HT1080 (cell line): Measurements from ENCODE around the gene KRT13. TPM values are rescaled to one million over a fixed set of nuclear protein-coding genes. Genes with fewer than 3 reads are reported as not detected.
"Not testable (repeated sequence)": the region's sequence is repeated elsewhere in the genome, so short reads cannot be mapped to it uniquely, and the experiment has no call there.

Source experiments
- DNase-seq: peaks from one replicate; pipeline ENCODE4 v3.0.0-alpha.2; 2015; ENCODE audit warnings: low read depth
- polyA plus RNA-seq, 2 experiments: library from polyadenylated mRNA; depleted of rRNA; stranded (reverse); fragments of >200 nt; gene quantifications; 2 replicates each; pipeline ENCODE4 v1.2.3, GENCODE V29; 2015
- total RNA-seq: library from RNA; depleted of rRNA; stranded (reverse); fragments of >200 nt; shearing (Covaris generic); gene quantifications from 2 replicates; pipeline ENCODE4 v1.2.3, GENCODE V29; 2014; rRNA removed

KRT13 gene
- not detected in 2 replicates for total RNA-seq
- polyA plus RNA-seq (2015; cell fraction: cytosol; rRNA removed) = not detected in 2 replicates
- polyA plus RNA-seq (2015; cell fraction: nucleus; rRNA removed) = not detected in 2 replicates

DNA sequence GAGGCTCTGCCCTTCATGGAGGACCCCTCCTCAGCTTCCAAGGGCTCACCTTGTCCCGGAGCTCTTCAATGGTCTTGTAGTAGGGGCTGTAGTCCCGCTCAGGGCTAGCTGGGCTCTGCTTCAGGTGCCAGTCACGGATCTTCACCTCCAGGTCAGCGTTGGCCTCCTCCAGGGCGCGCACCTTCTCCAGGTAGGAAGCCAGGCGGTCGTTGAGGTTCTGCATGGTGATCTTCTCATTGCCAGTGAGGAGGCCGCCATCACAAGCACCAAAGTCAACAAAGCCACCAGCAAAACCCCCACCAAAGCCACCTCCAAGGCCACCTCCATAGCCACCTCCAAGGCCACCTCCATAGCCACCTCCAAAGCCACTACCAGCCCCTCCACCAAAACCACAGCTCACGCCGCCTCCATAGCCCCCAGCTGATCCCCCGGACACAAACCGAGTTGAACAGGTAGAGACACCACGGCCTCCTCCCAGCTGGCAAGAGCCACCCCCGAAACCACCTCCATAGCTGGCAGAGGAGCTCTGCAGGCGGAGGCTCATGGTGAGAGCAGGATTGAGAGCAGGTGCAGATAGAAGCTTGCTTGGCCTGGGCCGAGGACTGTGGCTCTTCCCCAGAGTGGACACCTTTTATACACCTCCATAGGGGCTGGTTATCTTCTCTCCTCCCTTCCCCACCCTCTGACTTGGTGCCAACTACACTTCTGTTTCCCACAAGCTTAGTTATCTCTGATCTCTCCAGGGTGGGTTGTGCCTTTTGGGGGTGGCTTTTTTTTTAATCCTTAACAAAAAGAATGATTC lies at the start of gene KRT13:
Gene KRT13 (minus strand): TSS at position 606 of the 802 bp plus-strand sequence. CDS start 62 bp downstream, at position 544.
- DNase-seq = no peak

DNA sequence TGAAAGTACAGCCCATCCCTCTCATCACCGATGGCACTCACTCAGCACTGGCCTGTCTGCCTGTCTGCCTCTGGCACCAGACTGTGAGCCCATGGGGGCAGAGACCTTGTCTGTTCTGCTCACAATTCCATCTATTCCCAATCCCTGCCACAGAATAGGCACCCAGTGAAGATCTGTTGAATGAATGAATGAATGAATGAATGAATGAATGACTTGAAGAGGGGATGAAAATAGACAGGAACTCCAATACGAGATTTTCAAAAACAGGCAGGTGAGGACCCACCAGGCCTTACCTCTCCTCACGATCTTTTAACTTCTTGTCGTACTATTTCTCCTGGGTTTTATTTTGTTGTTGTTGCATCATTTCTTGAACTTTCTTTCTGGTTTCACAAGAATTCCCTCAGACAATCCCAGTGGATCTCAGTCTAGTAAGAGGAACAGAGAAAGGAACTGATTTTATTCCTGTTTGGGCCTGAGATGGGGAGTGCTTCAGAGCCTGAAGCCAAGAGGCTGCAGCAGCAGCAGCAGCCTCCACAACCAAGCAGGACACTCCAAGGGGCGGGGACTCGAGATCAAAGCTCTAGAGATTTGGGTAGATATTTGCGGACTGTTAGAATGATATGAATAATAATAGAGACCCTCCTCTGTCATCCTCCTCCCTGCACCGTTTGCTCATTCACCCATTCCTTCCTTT lies 48.7 kb upstream of the KRT13 start:
- DNase-seq = no peak

DNA sequence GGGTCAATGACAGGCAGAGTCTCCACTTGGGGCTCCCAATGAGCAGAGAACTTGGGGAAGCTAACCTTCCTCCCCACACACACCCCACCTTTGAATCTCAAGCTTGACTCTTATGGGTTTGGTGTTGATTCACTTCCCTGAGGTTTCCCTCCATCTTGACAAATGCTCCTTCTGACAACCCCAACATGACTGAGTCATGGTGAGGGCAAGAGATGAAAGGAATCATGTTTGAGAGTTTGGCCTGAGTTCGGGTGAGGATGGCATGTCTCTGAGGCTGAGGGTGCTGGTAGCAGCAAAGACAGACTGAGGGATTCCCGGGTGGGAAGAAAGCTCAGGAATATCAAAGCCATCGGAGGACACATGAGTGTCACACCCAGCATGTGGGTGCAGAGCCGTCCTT lies 47.8 kb upstream of the KRT13 start:
- peak; percentile 52 for DNase-seq

DNA sequence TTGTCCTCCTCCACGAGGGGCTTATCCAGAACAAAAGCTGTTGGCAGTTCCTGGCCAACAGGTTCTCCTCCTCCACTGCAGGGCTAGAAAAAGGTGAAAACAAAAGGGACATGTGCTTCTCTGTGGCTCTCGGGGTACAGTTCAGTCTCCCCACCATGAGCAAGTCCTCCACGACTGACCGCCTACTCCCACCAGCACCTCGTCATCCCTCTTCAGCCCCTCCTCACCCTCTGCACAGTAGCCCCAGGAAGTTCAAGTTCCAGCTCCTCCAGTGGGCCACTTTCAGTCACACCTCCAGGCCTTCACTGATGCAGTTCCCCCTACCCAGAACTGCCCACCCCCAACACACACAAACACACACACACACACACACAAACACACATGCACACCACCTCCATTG lies 47.0 kb upstream of the KRT13 start:
- DNase-seq = no peak

DNA sequence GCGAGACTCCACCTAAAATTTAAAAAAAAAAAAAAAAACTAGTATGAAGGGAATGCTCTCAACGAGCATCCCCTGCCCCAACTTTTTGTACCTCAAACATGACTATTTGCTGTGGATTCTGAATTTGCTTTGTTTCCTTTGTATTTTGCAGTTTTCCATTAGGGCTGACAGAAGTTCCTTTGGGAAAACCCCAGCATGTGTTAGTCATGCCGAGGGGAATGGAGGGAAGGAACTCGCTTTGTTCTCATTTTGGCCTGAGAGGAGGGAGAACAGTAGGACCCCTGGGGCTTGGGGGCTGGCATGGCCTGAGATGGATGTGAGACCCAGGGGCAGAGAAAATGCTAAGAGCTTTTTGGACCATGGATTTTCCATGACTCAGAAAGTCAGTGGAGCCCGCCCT lies 46.0 kb upstream of the KRT13 start:
- DNase-seq = no peak

DNA sequence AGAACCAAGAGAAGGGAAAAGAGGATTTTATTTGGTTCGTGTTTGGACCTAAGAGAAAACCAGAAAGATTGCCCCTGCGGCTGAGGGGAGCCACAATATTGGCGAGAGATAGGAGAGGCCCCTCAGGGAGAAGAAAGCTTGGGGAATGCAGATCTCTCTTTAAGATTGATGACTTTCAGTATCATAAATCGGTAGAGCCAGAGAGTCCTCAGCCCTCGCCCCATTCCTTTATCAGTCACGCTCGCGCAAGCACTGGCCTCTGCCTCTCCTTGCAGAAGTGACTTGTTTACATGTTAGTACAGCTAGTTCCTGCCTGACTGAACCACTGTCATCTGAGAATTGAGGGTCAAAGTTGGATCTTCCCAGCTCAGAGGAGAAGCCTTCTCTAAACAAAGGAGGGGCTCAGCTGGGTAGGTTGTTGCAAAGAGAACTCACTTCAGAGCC lies 44.2 kb upstream of the KRT13 start:
- DNase-seq = no peak

DNA sequence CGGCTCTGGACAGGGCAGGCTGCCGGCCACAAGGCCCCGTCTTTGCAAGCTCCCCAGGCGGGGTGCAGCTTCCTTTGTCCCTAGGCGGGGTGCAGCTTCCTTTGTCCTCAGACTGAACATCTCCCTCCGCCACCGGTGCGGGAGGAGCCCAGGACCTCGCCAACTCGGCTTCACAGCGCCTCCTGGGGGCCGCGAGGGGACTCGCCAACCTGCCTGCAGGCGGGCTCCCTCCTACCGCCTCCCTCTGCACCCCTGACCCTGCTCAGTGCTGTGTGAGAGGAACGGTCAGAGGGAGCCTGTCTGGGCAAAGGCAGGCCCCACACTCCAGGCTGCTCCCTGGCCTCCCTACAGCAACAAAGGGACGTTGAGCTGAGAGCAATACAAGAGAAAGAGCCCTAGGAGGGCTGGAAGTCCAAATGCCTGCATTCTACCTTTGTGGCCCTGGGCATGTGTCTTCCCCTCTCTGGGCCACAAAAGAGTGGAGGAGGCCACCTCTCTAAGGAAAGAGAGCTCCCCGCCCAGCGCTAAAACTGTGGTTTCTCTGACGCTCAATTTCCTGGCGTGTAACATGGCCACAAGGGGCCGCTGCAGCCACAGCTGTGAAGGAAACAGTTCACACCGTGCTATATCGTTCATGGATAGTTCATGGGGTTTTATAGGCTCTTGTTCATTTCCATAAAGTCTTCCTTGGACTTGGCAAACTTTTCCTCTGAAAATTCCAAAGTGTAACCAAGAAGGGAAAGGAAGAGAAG lies 43.6 kb upstream of the KRT13 start:
- DNase-seq = peak; percentile 91

DNA sequence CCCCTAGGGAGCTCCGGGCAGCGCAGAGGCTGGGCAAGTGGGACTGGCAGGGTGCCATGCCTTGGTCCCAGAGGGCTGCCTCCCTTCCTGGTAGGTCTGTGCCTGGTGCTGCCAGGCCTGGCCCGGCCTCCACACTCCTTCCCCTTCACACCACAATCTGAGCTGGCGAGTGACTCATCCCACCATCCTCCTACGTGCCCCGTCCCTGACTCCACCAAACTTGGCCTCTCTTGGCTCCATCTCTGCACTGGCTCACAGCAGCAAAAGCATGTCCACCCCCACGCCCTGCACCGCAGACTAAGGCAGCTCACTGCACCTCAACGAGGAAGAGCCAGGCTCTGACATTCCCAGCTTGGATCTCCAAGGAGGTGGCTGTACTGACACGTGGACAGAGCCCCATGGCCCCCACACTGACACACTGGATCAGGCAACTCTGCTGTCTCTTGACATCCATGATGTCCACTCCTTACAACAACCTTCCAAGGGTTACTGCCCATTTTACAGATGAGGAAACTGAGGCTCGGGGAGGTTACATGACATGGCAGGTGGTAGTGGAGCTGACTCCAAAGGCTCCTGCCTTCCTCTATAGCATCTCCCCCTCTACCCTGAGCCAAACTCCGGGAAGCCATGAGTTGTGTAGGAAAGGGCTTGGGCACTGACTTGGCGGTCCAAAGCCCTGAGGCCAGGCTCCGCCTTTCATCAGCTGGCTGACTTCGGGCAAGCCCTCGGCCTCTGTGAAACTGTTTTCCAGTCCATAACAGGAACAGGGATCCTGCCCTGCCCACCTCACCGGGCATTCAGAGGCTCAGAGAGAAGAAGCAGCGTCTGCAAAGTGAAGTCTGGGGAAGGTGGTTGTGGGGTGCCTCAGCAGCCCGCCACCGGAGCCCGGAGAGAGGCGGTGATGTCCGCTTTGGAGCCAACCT lies 42.8 kb upstream of the KRT13 start:
- peak; percentile 99 for DNase-seq

DNA sequence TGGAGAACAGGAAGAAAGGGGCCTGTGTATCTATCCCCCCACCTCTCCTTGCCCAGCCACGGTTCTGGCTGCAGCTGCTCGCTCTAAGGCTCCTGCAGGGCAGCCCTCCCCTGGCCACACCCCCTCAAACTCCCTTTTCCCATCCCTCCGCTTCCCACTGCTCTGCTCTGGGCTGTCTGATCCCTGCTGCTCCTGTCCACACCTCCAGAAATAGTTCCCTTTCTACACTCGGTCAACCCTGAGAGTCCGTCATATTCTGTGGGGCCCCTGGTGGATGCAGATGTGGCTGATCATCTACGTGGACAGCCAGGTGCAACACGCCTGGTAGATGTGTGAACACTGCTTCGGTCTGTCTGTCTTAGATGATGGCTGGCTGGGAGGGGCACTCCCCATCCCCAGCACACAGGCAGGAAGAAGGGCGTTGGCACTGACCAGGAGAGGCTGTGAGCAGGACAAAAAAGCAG lies 42.0 kb upstream of the KRT13 start:
- no peak for DNase-seq

DNA sequence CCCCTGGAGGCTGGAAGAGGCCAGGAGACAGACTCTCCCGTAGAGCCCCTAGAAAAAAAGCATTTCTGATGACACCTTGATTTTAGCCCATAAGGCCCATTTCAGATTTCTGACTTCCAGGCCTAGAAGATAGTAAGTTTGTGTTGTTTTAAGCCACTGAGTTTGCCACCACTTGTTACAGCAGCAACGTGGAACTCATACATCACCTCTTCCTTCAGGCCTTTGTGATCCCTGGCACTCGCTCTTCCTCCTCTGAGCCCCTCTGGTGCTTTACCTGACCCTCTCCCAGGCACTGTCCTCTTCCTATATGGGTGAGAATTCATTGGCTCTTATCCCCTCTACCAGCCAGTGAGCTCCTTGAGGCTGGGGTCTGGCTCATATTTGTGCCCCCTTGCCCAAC lies 41.4 kb upstream of the KRT13 start:
- no peak for DNase-seq

DNA sequence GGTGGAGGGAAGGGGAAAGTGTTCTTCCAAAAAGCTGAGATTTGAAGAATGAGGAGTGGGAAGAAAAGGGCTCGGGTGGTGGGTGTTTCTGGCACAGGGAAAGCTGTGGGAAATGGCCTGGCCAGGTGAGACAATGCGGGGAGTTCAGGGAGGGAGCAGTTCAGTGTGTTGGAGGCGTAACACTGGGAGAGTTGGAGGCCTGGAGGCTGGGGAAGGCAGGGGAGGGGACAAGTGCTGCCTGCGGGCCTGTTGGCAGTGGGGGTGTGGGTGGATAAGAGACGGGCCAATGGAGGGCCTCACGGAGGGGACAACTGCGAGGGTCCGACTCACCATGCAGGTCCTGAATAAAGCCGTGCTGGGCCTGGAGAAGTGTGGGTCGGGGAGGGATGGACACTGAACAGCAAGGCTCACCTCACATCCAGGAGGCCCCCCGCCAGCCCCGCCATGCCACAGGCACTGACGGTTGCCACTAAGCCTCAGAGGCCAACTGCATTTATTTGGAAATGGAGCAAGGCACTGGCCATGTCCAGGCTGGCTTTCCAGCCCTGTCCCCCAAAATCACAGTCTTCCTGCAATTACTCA lies 40.5 kb upstream of the KRT13 start:
- no peak for DNase-seq

DNA sequence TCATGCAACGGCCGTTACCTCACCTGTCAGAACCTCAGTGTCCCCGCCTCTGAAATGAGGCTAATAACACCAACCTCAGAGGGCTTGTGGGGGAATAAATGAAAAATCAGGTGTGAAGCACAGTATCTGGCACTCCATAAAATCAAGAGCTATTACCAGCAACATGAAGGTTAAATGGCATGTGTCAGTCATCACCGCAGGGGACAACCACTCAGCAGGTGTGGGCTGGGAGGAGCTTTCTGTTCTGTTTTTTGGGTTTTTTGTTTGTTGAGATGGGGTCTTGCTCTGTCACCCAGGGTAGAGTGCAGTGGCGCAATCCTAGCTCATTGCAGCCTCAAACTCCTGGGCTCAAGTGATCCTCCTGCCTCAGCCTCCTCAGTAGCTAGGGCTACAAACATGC lies 39.5 kb upstream of the KRT13 start:
- DNase-seq = no peak

DNA sequence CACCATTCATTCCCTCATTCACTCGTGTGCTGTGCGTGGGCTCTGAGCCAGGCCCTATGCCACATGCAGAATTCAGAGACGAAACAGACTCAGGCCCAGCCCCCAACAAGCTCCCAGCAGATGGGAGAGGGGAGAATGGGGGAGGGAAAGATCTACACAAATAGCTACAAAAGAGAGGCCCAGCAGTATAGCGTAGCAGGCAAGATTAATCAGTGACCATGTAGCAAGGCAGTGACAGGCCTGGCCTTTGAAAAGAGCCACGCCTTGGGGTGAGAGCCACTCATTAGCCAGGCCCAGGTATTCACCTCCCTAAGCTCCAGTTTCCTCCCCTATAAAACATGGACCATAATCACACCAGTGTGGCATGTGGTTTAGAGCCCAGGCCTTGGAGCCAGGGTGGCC lies 39.1 kb upstream of the KRT13 start:
- no peak for DNase-seq

DNA sequence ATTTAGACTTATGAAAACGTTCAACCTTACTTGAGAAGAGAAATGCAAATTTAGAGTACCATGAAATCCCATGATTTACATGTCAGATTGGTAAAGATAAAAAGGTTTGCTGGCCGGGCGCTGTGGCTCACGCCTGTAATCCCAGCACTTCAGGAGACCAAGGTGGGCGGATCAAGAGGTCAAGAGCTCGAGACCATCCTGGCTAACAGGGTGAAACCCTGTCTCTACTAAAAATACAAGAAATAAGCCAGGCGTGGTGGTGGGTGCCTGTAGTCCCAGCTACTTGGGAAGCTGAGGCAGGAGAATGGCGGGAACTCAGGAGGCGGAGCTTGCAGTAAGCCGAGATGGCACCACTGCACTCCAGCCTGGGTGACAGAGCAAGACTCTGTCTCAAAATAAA lies 37.4 kb upstream of the KRT13 start:
- not testable (repeated sequence) for DNase-seq

DNA sequence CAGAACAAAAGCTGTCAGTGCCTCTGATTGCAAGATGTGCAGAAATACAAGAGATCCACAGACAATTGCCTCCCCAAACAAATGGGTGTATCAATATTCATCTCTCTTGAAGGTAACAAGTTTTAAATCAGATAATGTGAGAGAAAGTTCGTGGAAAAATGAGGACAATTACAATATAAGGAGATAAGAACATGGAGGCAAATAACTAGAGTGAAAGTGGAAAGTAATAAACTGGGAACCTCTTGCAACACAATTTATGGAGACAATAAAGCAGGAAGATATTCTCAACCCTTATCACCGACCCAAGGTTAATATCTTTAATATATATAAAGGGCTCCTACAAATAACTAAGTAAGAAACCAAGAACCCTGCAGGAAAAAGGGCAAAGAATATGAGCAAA lies 36.9 kb upstream of the KRT13 start:
- DNase-seq = no peak

DNA sequence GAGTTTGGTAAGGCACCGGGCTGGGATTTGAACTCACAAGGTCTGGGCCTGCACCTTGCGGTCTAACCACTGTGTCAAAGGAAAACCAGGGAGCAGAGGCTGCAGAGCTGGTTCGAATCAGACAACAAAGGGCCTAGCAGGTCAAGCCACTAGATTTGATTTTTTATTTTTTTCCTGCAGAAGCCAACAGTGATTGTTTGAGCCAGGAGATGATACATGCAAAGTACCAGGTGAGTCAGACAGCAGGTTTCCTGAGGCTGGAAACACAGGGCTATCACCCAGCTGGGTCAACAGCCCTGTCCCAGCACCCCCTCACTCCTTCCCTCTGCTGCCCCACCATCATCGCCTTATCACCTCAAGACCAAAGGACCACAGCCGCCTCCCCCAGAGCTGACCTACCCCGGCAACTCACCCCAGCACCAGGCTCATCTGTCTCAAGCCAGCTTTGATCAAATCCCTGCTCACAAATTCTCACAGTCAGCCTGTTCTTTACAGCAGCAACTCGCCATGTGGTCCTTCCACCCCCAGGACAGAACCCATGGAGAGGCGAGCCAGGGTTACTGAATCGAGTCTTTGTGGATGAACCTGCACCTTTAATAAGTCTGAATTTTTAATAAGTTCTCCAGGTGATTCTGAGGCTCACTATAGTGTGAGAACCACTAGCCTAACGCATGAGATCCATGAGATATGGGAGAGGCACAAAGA lies 35.7 kb upstream of the KRT13 start:
- peak; percentile 75 for DNase-seq

DNA sequence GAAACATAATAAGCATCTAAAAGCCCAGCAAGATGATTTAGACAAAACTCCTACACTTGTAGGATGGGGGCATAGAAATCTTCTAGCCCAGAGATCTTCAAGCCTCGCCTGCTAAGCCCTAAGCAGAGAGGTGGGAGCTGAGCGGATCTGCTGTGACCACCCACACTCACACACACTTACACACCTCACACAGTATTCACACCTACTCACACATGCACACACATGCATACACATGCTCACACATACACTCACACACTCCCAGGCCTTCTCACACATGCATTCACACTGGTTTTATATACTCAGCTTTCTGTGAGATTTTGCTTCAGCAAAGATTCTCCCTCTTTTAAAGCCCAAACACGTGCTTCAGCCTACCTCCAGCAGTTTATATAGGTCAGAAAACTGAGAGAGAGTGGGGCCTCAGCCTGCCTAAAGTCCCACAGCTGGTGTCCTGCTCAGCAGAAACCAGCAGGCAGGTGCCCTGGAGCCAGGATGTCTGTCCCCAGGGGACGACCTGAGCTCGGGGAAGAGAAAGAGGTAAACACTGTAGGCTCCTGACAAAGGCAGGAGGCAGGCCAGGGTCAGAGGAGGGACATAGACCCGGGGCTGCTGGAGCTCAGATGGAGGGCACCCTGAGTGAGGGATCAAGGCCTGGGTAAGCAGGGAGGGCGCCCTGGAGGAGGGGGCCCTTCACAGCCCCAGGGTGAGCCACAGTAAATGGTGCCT lies 34.7 kb upstream of the KRT13 start:
- no peak for DNase-seq

DNA sequence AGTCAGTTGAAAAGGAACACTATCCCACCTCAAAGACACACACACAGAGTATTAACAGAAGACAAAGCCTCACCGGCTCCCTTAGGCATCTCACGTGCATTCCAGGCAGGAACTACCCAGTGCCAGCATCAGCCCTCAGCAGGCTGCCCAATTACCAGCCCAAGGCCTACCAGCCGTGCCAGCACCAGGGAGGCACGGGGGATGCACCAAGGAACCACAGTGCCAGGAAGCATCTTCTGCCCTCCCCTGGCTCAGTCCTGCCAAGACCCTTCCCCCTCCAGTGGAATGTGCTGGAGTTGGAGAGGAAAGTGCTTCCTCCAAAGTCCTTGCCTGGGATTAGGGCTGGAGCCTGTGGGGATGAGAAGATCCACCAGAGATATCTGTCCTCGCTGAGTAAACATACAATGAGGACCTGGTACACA lies 33.7 kb upstream of the KRT13 start:
- DNase-seq = no peak

DNA sequence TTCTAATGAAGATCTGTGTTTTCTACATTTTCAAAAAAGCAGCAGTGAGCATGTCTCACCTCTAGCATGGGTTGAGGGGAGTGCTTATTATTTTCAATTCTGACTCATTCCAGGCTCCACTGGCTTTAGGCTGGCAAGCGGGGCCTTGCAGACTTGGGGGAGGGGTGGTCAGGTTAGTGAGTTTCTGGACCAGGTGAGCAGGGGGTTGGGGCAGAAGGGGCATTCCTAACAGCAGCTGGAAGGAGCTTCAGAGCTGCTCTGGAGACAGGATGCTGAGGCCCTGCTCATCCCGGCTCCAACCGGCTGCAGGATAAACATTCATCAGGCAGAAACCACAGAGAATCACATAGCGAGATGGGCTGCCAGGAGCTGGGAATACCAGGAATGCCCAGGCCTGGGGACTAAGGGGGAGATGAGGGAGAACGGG lies 33.2 kb upstream of the KRT13 start:
- DNase-seq = peak; percentile 80
